Activated CD4-positive, alpha-beta T cell treated with anti-CD3 and anti-CD28 coated beads for 36 hours (primary cell): ENCODE results near the gene HMGN4. TPM values are rescaled to one million over a fixed set of nuclear protein-coding genes. Genes with fewer than 3 reads are reported as not detected.
"Not testable (repeated sequence)": the region's sequence is repeated elsewhere in the genome, so short reads cannot be mapped to it uniquely, and the experiment has no call there.

ENCODE experiments used
- ATAC-seq: fragments of 200-7000 bp; cut with Tn5 transposase; one replicate; pipeline ENCODE4 v1.10.0; 2021; ENCODE audit warnings: mild to moderate bottlenecking, moderate library complexity
- CTCF ChIA-PET: fragments of 350-600 bp; sonication (Branson Sonifier 250); formaldehyde crosslinking; loops from one replicate; lab custom pipeline; 2021; ENCODE audit warnings: antibody characterized with exemption; lab: Charles Lee
- POLR2A ChIA-PET: fragments of 350-600 bp; sonication (Branson Sonifier 250); formaldehyde crosslinking; loops from one replicate; lab custom pipeline; 2021; ENCODE audit warnings: antibody characterized with exemption, inconsistent platforms; lab: Charles Lee
- DNase-seq: peaks from one replicate; pipeline ENCODE4 v3.0.0-alpha.2; 2020
- H3K27ac Mint-ChIP-seq: one replicate; pipeline ENCODE4 v1.8.0; 2021; ENCODE audit warnings: mixed read lengths
- H3K27me3 Mint-ChIP-seq: one replicate; pipeline ENCODE4 v1.8.0; 2021; ENCODE audit warnings: mixed read lengths
- H3K36me3 Mint-ChIP-seq: one replicate; pipeline ENCODE4 v1.8.0; 2021; ENCODE audit warnings: low read depth, mixed read lengths
- H3K4me1 Mint-ChIP-seq: one replicate; pipeline ENCODE4 v1.8.0; 2021; ENCODE audit warnings: mixed read lengths
- H3K4me3 Mint-ChIP-seq: one replicate; pipeline ENCODE4 v1.8.0; 2021; ENCODE audit warnings: mild to moderate bottlenecking, moderate library complexity, mixed read lengths
- H3K9me3 Mint-ChIP-seq: one replicate; pipeline ENCODE4 v1.8.0; 2021; ENCODE audit warnings: low read depth, mixed read lengths
- intact Hi-C, 2 experiments: fragments of 100-400 bp; cut with DNase I in 1 of 2; cut with micrococcal nuclease in 1 of 2; formaldehyde crosslinking; loops; one replicate each; pipeline versions ENCODE4 v1.14.2 to v1.15.1; 2022 to 2024; cut with DNase I, micrococcal nuclease
- total RNA-seq, 2 experiments: library from RNA; stranded (reverse); gene quantifications; one replicate each; pipeline ENCODE4 v1.2.3, GENCODE V29; 2021

Gene HMGN4
- total RNA-seq, 2 experiments from 2014 or later = 63.6 to 86.4 TPM

- ATAC-seq, H3K36me3 Mint-ChIP-seq, H3K27me3 Mint-ChIP-seq, H3K9me3 Mint-ChIP-seq, POLR2A ChIA-PET: not testable (repeated sequence)
- Mint-ChIP-seq H3K4me3 (peak overlapping the region; percentile 85), H3K4me1 (peaks cover 24% of the 10 kb centered on the region), H3K27ac (peak overlapping the region; percentile 81)
- peak; percentile 41 for DNase-seq
- intact Hi-C loops = loop anchor here in 1 of 2 experiments (1.0 kb wide), 1 partner anchor 10 kb away; no protein-coding TSS in a partner anchor
- CTCF ChIA-PET = interaction anchor here (1.0 to 1.2 kb wide), 2 partner anchors 10 to 73 kb away, joined by 3 to 5 read pairs; no protein-coding TSS in a partner anchor
Measured at GRCh38 chr6:26522486-26523228, 15.5 kb upstream of the HMGN4 start.

- H3K36me3 Mint-ChIP-seq, H3K4me3 Mint-ChIP-seq, POLR2A ChIA-PET, intact Hi-C loops, H3K27me3 Mint-ChIP-seq, ATAC-seq, H3K27ac Mint-ChIP-seq, H3K9me3 Mint-ChIP-seq, DNase-seq: not testable (repeated sequence)
- peaks cover 24% of the 10 kb centered on the region for H3K4me1 Mint-ChIP-seq
- CTCF ChIA-PET = interaction anchor here (0.6 to 0.9 kb wide), 3 partner anchors 19 to 344 kb away, joined by 3 read pairs; no protein-coding TSS in a partner anchor
Measured at GRCh38 chr6:26524314-26524713, 13.9 kb upstream of the HMGN4 start.

GRCh38 chr6:26524722-26525370 is 13.3 kb upstream of the HMGN4 start:
- H3K27me3 Mint-ChIP-seq = no peaks in the 10 kb centered on the region
- H3K36me3 Mint-ChIP-seq = peaks cover 2% of the 10 kb centered on the region
- no peak for ATAC-seq
- H3K27ac Mint-ChIP-seq = no peak overlapping the region
- no peak overlapping the region for H3K4me3 Mint-ChIP-seq
- intact Hi-C loops = no loop called here
- CTCF ChIA-PET = interaction anchor here (0.7 kb wide), 1 partner anchor 44 kb away, joined by 3 read pairs; no protein-coding TSS in a partner anchor
- peaks cover 23% of the 10 kb centered on the region for H3K4me1 Mint-ChIP-seq
- POLR2A ChIA-PET = no interaction called here
- no peak for DNase-seq
- no peaks in the 10 kb centered on the region for H3K9me3 Mint-ChIP-seq

- H3K4me1 Mint-ChIP-seq = peaks cover 16% of the 10 kb centered on the region
- DNase-seq (no peak), ATAC-seq (no peak)
- H3K36me3 Mint-ChIP-seq = peaks cover 2% of the 10 kb centered on the region
- no peak overlapping the region for H3K4me3 Mint-ChIP-seq
- ChIA-PET CTCF (interaction anchor here (0.6 to 1.2 kb wide), 3 partner anchors 10 to 43 kb away, joined by 3 read pairs; no protein-coding TSS in a partner anchor), POLR2A (no interaction called here)
- H3K27ac Mint-ChIP-seq = no peak overlapping the region
- H3K27me3 Mint-ChIP-seq = no peaks in the 10 kb centered on the region
- intact Hi-C loops = no loop called here
- no peaks in the 10 kb centered on the region for H3K9me3 Mint-ChIP-seq
Measured at GRCh38 chr6:26525838-26526237, 12.3 kb upstream of the HMGN4 start.

GRCh38 chr6:26526928-26527327 is 11.2 kb upstream of the HMGN4 start:
- Mint-ChIP-seq H3K9me3 (no peaks in the 10 kb centered on the region), H3K27me3 (no peaks in the 10 kb centered on the region), H3K4me1 (peaks cover 19% of the 10 kb centered on the region), H3K27ac (no peak overlapping the region), H3K4me3 (no peak overlapping the region), H3K36me3 (no peaks in the 10 kb centered on the region)
- POLR2A ChIA-PET = no interaction called here
- CTCF ChIA-PET = no interaction called here
- DNase-seq (no peak), ATAC-seq (no peak)
- intact Hi-C loops = no loop called here

GRCh38 chr6:26530203-26530602 is 8.0 kb upstream of the HMGN4 start:
- intact Hi-C loops = loop anchor here in 1 of 2 experiments (10.0 kb wide), 2 partner anchors 355 to 945 kb away; partner anchors contain the start of gene ZNF184
- Mint-ChIP-seq H3K27ac (no peak overlapping the region), H3K27me3 (no peaks in the 10 kb centered on the region), H3K9me3 (no peaks in the 10 kb centered on the region), H3K4me3 (no peak overlapping the region), H3K36me3 (peaks cover 2% of the 10 kb centered on the region), H3K4me1 (peaks cover 27% of the 10 kb centered on the region)
- DNase-seq (no peak), ATAC-seq (no peak)
- CTCF ChIA-PET = interaction anchor here (1.4 kb wide), 1 partner anchor 189 kb away, joined by 3 read pairs; no protein-coding TSS in a partner anchor
- POLR2A ChIA-PET = no interaction called here

GRCh38 chr6:26531897-26532296 is 6.3 kb upstream of the HMGN4 start:
- Mint-ChIP-seq H3K4me1 (peaks cover 35% of the 10 kb centered on the region), H3K36me3 (peaks cover 2% of the 10 kb centered on the region), H3K27me3 (no peaks in the 10 kb centered on the region), H3K4me3 (peak overlapping the region; percentile 96), H3K27ac (peak overlapping the region; percentile 95), H3K9me3 (no peaks in the 10 kb centered on the region)
- DNase-seq (no peak), ATAC-seq (no peak)
- intact Hi-C loops = loop anchor here (1.0 to 10.0 kb wide), 7 partner anchors 10 to 943 kb away; partner anchors contain the start of genes ABT1 (in 1 of the 2) and ZNF184 (in 1 of the 2)
- CTCF ChIA-PET = interaction anchor here (0.6 to 2.0 kb wide), 5 partner anchors 22 to 740 kb away, joined by 3 to 8 read pairs (median 5); no protein-coding TSS in a partner anchor
- POLR2A ChIA-PET = interaction anchor here (0.6 to 2.0 kb wide), 5 partner anchors 19 to 1317 kb away, joined by 3 to 6 read pairs (median 3); no protein-coding TSS in a partner anchor

GRCh38 chr6:26532699-26533531 is 5.3 kb upstream of the HMGN4 start:
- peak; percentile 40 for ATAC-seq
- DNase-seq = peak; percentile 94
- H3K4me3 Mint-ChIP-seq = peak overlapping the region; percentile 96
- peak overlapping the region; percentile 95 for H3K27ac Mint-ChIP-seq
- intact Hi-C loops = loop anchor here (1.0 to 10.0 kb wide), 7 partner anchors 11 to 942 kb away; partner anchors contain the start of genes ABT1 (in 1 of the 2) and ZNF184 (in 1 of the 2)
- H3K36me3 Mint-ChIP-seq = peaks cover 2% of the 10 kb centered on the region
- ChIA-PET CTCF (interaction anchor here (0.6 to 2.0 kb wide), 10 partner anchors 10 to 210 kb away, joined by 3 to 8 read pairs (median 4); no protein-coding TSS in a partner anchor), POLR2A (interaction anchor here (0.7 to 2.0 kb wide), 4 partner anchors 18 to 135 kb away, joined by 3 to 6 read pairs (median 4); no protein-coding TSS in a partner anchor)
- no peaks in the 10 kb centered on the region for H3K9me3 Mint-ChIP-seq
- peaks cover 40% of the 10 kb centered on the region for H3K4me1 Mint-ChIP-seq
- no peaks in the 10 kb centered on the region for H3K27me3 Mint-ChIP-seq

GRCh38 chr6:26533532-26533931 is 4.6 kb upstream of the HMGN4 start:
- Mint-ChIP-seq H3K27ac (peak overlapping the region; percentile 95), H3K4me1 (peaks cover 40% of the 10 kb centered on the region), H3K27me3 (no peaks in the 10 kb centered on the region), H3K4me3 (peak overlapping the region; percentile 96), H3K36me3 (peaks cover 2% of the 10 kb centered on the region), H3K9me3 (no peaks in the 10 kb centered on the region)
- ChIA-PET POLR2A (interaction anchor here (0.8 to 2.0 kb wide), 2 partner anchors 23 to 59 kb away, joined by 4 to 6 read pairs; no protein-coding TSS in a partner anchor), CTCF (interaction anchor here (0.8 to 2.0 kb wide), 6 partner anchors 11 to 211 kb away, joined by 3 to 8 read pairs (median 4); no protein-coding TSS in a partner anchor)
- no peak for DNase-seq
- intact Hi-C loops = loop anchor here (2.0 to 10.0 kb wide), 5 partner anchors 63 to 941 kb away; partner anchors contain the start of genes ABT1 (in 1 of the 2) and ZNF184 (in 1 of the 2)
- ATAC-seq = no peak

- no peak for DNase-seq
- ATAC-seq = no peak
- peaks cover 8% of the 10 kb centered on the region for H3K36me3 Mint-ChIP-seq
- intact Hi-C loops = loop anchor here in 1 of 2 experiments (5.0 to 10.0 kb wide), 4 partner anchors 78 to 940 kb away; partner anchors contain the start of genes BTN2A1 and ZNF184
- H3K27me3 Mint-ChIP-seq = no peaks in the 10 kb centered on the region
- H3K4me3 Mint-ChIP-seq = no peak overlapping the region
- H3K4me1 Mint-ChIP-seq = peaks cover 49% of the 10 kb centered on the region
- no peaks in the 10 kb centered on the region for H3K9me3 Mint-ChIP-seq
- POLR2A ChIA-PET = no interaction called here
- CTCF ChIA-PET = no interaction called here
- H3K27ac Mint-ChIP-seq = no peak overlapping the region
Measured at GRCh38 chr6:26534681-26535465, 3.3 kb upstream of the HMGN4 start.
